Esophagus squamous epithelium (tissue), 4 donors: ENCODE measurements around the gene ABCG4.

ENCODE experiments used
- POLR2A ChIP-seq, 4 donors: fragments of 450-650 bp; IDR thresholded peaks; one replicate each; pipeline ENCODE4 v1.6.1; 2017; ENCODE audit warnings: antibody characterized with exemption in 4 of 4, mild to moderate bottlenecking in 4 of 4, moderate library complexity in 3 of 4
- TF ChIP-seq, protein P1 (sequence below), 6 experiments: fragments of 450-650 bp in 4 of 6; fragments of 200-600 bp in 2 of 6; sonication (generic) in 2 of 6; IDR thresholded peaks; one replicate each; pipeline ENCODE4 v1.5.1; 2016 to 2019; ENCODE audit warnings: antibody characterized with exemption in 6 of 6, mild to moderate bottlenecking in 4 of 6, moderate library complexity in 4 of 6

DNA sequence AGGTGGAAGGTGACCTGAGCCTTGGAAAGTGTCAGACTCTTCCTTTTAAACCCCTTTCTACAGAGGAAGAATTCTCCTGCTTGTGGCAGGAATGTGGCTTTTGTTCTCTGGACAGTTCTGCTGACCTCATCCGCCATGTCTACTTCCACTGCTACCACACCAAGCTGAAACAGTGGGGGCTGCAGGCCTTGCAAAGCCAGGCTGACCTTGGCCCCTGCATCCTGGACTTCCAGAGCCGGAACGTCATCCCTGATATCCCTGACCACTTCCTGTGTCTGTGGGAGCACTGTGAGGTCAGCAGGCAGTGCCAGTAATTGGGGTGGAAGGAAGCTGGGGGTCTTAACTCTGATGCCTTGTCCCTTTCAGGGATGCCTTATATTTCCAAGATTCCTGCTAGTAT lies 18.2 kb upstream of the ABCG4 start:
- TF ChIP-seq, protein P1, sequence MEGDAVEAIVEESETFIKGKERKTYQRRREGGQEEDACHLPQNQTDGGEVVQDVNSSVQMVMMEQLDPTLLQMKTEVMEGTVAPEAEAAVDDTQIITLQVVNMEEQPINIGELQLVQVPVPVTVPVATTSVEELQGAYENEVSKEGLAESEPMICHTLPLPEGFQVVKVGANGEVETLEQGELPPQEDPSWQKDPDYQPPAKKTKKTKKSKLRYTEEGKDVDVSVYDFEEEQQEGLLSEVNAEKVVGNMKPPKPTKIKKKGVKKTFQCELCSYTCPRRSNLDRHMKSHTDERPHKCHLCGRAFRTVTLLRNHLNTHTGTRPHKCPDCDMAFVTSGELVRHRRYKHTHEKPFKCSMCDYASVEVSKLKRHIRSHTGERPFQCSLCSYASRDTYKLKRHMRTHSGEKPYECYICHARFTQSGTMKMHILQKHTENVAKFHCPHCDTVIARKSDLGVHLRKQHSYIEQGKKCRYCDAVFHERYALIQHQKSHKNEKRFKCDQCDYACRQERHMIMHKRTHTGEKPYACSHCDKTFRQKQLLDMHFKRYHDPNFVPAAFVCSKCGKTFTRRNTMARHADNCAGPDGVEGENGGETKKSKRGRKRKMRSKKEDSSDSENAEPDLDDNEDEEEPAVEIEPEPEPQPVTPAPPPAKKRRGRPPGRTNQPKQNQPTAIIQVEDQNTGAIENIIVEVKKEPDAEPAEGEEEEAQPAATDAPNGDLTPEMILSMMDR (IDR thresholded peaks at IDR 0.05), result no peak
- no peak for TF ChIP-seq POLR2A (IDR thresholded peaks at IDR 0.05)
